HepG2 (cell line): ENCODE data around the gene PDGFRA. TPM values are rescaled to one million over a fixed set of nuclear protein-coding genes. Genes with fewer than 3 reads are reported as not detected.

Experiments used
- ATAC-seq: fragments of 200-7000 bp; cut with Tn5 transposase; 3 replicates; pipeline ENCODE4 v1.9.1; 2020; ENCODE audit warnings: mild to moderate bottlenecking, moderate library complexity
- BruUV-seq: library from RNA; stranded (reverse); fragments of 400-500 nt; replicated peaks from 2 replicates; lab custom pipeline; 2021; lab: Mats Ljungman, UMichigan
- CTCF ChIA-PET: fragments of 300-600 bp; formaldehyde crosslinking; extraction: SDS; loops from one replicate; lab custom pipeline; 2021; ENCODE audit warnings: low total read pairs, inconsistent platforms, low intra/inter-chr PET ratio; lab: Yijun Ruan, JAX
- POLR2A ChIA-PET: fragments of 350-600 bp; sonication (Branson Sonifier 250); formaldehyde crosslinking; loops from one replicate; lab custom pipeline; 2020; ENCODE audit warnings: antibody characterized with exemption, inconsistent platforms; lab: Yijun Ruan, JAX
- DNase-seq: peaks from one replicate; pipeline ENCODE4 v3.0.0-alpha.2; 2015; ENCODE audit warnings: low spot score
- FAIRE-seq: peaks from 3 replicates; lab custom pipeline; 2011; peaks lifted over from hg19 to GRCh38; lab: Jason Lieb, UNC
- H2AFZ ChIP-seq: one replicate; pipeline ENCODE4 v1.6.1; 2011; ENCODE audit warnings: low read length, inconsistent platforms
- H3K27ac ChIP-seq: fragments of 300-600 bp; 3 replicates; pipeline ENCODE4 v1.8.0; 2011; ENCODE audit warnings: mixed run types, mild to moderate bottlenecking, mixed read lengths, low read length, inconsistent platforms; ENCODE audit not compliant: insufficient read depth; ENCODE audit errors: extremely low read length
- H3K27me3 ChIP-seq, 2 experiments: fragments of 200-600 bp in 1 of 2; 2 replicates in 1 of 2; 3 replicates in 1 of 2; pipeline versions ENCODE4 v1.6.0 to v1.8.0; 2011; ENCODE audit warnings: low read length in 2 of 2, mild to moderate bottlenecking in 2 of 2, moderate library complexity in 2 of 2, inconsistent platforms in 1 of 2; ENCODE audit not compliant: insufficient read depth in 2 of 2, control insufficient read depth in 1 of 2
- H3K36me3 ChIP-seq, 2 experiments: fragments of 200-600 bp in 1 of 2; replicated peaks in 1 of 2; 2 replicates in 1 of 2; 3 replicates in 1 of 2; pipeline versions ENCODE4 v1.5.1 to v1.8.0; 2011; ENCODE audit warnings: low read length in 2 of 2, inconsistent platforms in 1 of 2; ENCODE audit not compliant: insufficient read depth in 2 of 2, control insufficient read depth in 1 of 2
- H3K4me1 ChIP-seq: 2 replicates; pipeline ENCODE4 v1.5.1; 2012; ENCODE audit warnings: low read length, inconsistent platforms; ENCODE audit not compliant: insufficient read depth
- H3K4me2 ChIP-seq: 2 replicates; pipeline ENCODE4 v1.6.0; 2011; ENCODE audit warnings: low read depth, low read length, inconsistent platforms
- H3K4me3 ChIP-seq, 3 experiments: fragments of 200-600 bp in 1 of 3; sonication (generic), shearing (Covaris generic) in 1 of 3; replicated peaks in 1 of 3; 2 replicates each; pipeline ENCODE4 v1.5.1; 2011 to 2016; ENCODE audit warnings: low read length in 3 of 3, inconsistent platforms in 2 of 3, low read depth in 2 of 3, mild to moderate bottlenecking in 2 of 3, control low read depth in 1 of 3, mixed read lengths in 1 of 3; ENCODE audit not compliant: insufficient read depth in 1 of 3
- H3K79me2 ChIP-seq: one replicate; pipeline ENCODE4 v1.6.1; 2011; ENCODE audit warnings: low read length, inconsistent platforms; ENCODE audit not compliant: insufficient read depth
- H3K9ac ChIP-seq: 2 replicates; pipeline ENCODE4 v1.6.0; 2011; ENCODE audit warnings: mild to moderate bottlenecking, low read depth, low read length, inconsistent platforms; ENCODE audit not compliant: insufficient read depth
- H3K9me3 ChIP-seq: 2 replicates; pipeline ENCODE4 v1.5.1; 2012; ENCODE audit warnings: mild to moderate bottlenecking, low read length
- H4K20me1 ChIP-seq: 2 replicates; pipeline ENCODE4 v1.6.0; 2011; ENCODE audit warnings: inconsistent platforms, mild to moderate bottlenecking, low read length, moderate library complexity; ENCODE audit not compliant: insufficient read depth
- CSRNP2 ChIP-seq: sonication (generic); formaldehyde crosslinking; conservative IDR thresholded peaks from 2 replicates; pipeline ENCODE4 v1.8.0; 2022; ENCODE audit warnings: low read depth, missing genetic modification reagents
- CTCF ChIP-seq: sonication (generic); formaldehyde crosslinking; IDR thresholded peaks from 2 replicates; pipeline ENCODE4 v1.5.0; 2020; ENCODE audit warnings: mild to moderate bottlenecking, missing genetic modification reagents, moderate library complexity
- EHMT2 ChIP-seq: fragments of 200-600 bp; sonication (generic); IDR thresholded peaks from 2 replicates; pipeline ENCODE4 v1.7.0; 2017; ENCODE audit warnings: antibody characterized with exemption, low read depth, low read length, borderline replicate concordance
- ELF1 ChIP-seq: sonication (generic); formaldehyde crosslinking; IDR thresholded peaks from 2 replicates; pipeline ENCODE4 v1.4.0; 2020; ENCODE audit warnings: missing genetic modification reagents
- HNRNPH1 ChIP-seq: fragments of 200-400 bp; formaldehyde crosslinking; optimal IDR thresholded peaks from 2 replicates; pipeline ENCODE3; 2017; ENCODE audit warnings: mild to moderate bottlenecking, low read depth, low read length
- HOXD1 ChIP-seq: sonication (generic); formaldehyde crosslinking; IDR thresholded peaks from 2 replicates; pipeline ENCODE4 v1.5.0; 2020; ENCODE audit warnings: missing genetic modification reagents
- IKZF1 ChIP-seq: fragments of 450-650 bp; IDR thresholded peaks from 2 replicates; pipeline ENCODE4 v1.7.1; 2016
- KLF15 ChIP-seq: sonication (generic); formaldehyde crosslinking; IDR thresholded peaks from 2 replicates; pipeline ENCODE4 v1.8.1; 2023; ENCODE audit warnings: borderline replicate concordance, mild to moderate bottlenecking, inconsistent platforms, missing genetic modification reagents, mixed read lengths
- LRRFIP1 ChIP-seq: sonication (generic); formaldehyde crosslinking; conservative IDR thresholded peaks from 2 replicates; pipeline ENCODE4 v1.4.0; 2020; ENCODE audit warnings: missing genetic modification reagents
- MYC ChIP-seq: sonication (generic); formaldehyde crosslinking; IDR thresholded peaks from 2 replicates; pipeline ENCODE4 v1.9.0; 2021; ENCODE audit warnings: missing genetic modification reagents, borderline replicate concordance
- SALL1 ChIP-seq: sonication (generic); formaldehyde crosslinking; IDR thresholded peaks from 2 replicates; pipeline ENCODE4 v1.8.0; 2022; ENCODE audit warnings: mild to moderate bottlenecking, missing genetic modification reagents
- ZFP90 ChIP-seq: sonication (generic); formaldehyde crosslinking; IDR thresholded peaks from 2 replicates; pipeline ENCODE4 v1.8.0; 2022; ENCODE audit warnings: missing genetic modification reagents, mild to moderate bottlenecking, inconsistent platforms, borderline replicate concordance
- ZNF281 ChIP-seq: sonication (generic); formaldehyde crosslinking; IDR thresholded peaks from 2 replicates; pipeline ENCODE4 v1.4.0; 2020; ENCODE audit warnings: missing genetic modification reagents, borderline replicate concordance
- ZNF367 ChIP-seq: sonication (generic); formaldehyde crosslinking; IDR thresholded peaks from 2 replicates; pipeline ENCODE4 v1.4.0; 2020; ENCODE audit warnings: missing genetic modification reagents, borderline replicate concordance
- ZNF382 ChIP-seq: sonication (generic); formaldehyde crosslinking; IDR thresholded peaks from 2 replicates; pipeline ENCODE4 v1.5.0; 2020; ENCODE audit warnings: missing genetic modification reagents, mild to moderate bottlenecking, borderline replicate concordance
- ZNF772 ChIP-seq: sonication (generic); formaldehyde crosslinking; IDR thresholded peaks from 2 replicates; pipeline ENCODE4 v1.5.0; 2020; ENCODE audit warnings: mild to moderate bottlenecking, missing genetic modification reagents
- WGBS: methylation state at CpG from one replicate; pipeline ENCODE4 v1.1.6; 2017; ENCODE audit warnings: low lambda C conversion rate; 5-methylcytosine and 5-hydroxymethylcytosine counted together
- in situ Hi-C: cut with HindIII; loops from 2 replicates; pipeline ENCODE4 v1.10.0; 2017; ENCODE audit warnings: low pct_unique_long_range_greater_than_20kb; ENCODE audit not compliant: extremely low pct_ligation_motif_present
- intact Hi-C: fragments of 100-400 bp; cut with micrococcal nuclease; formaldehyde crosslinking; loops from one replicate; pipeline ENCODE4 v1.10.0; 2022; ENCODE audit not compliant: unreplicated experiment
- polyA plus RNA-seq, 8 experiments: library from polyadenylated mRNA; depleted of rRNA in 3 of 8; stranded (reverse) in 7 of 8; unstranded in 1 of 8; fragments of >200 nt; fragmentation: Illumina TruSeq in 4 of 8; extraction: Trizol in 4 of 8; gene quantifications; 2 replicates each; pipeline versions ENCODE4 v1.2.1 to v1.2.3, GENCODE V29; 2011 to 2016; ENCODE audit warnings: low read depth in 4 of 8, missing spikeins in 1 of 8, mixed read lengths in 1 of 8; ENCODE audit not compliant: insufficient read depth in 1 of 8
- total RNA-seq, 5 experiments: library from RNA; depleted of rRNA; stranded (reverse); fragments of >200 nt; fragmentation: Illumina TruSeq; extraction: Trizol; gene quantifications; 2 replicates each; pipeline ENCODE4 v1.2.3, GENCODE V29; 2016; ENCODE audit warnings: low read depth in 1 of 5

The PDGFRA gene
- total and polyA plus RNA-seq, 2 of the 13 experiments (the other 11 are each of a cell fraction or from before 2014, with no cell fraction given) = 0.04 TPM; not detected in 1

- CTCF ChIA-PET = interaction anchor here (1.3 to 1.5 kb wide), 2 partner anchors 320 to 522 kb away, joined by 4 to 5 read pairs; no protein-coding TSS in a partner anchor
- intact Hi-C loops = no loop called here
- FAIRE-seq (no peak), DNase-seq (peak; percentile 5), ATAC-seq (peak; percentile 55)
- Histone ChIP-seq H3K4me2 (peak overlapping the region; percentile 68), H4K20me1 (no peaks in the 10 kb centered on the region), H3K79me2 (no peaks in the 10 kb centered on the region), H3K36me3 (no peaks in the 10 kb centered on the region), H3K4me1 (peaks cover 33% of the 10 kb centered on the region), H3K9ac (no peak overlapping the region), H2AFZ (no peak overlapping the region), H3K27me3 (peaks cover 18 to 83% of the 10 kb centered on the region in 2 experiments), H3K27ac (no peak overlapping the region), H3K9me3 (no peaks in the 10 kb centered on the region), H3K4me3 (peak overlapping the region in 1 of 3 experiments; percentile 48; a peak in 1 of 6 replicates)
- POLR2A ChIA-PET = no interaction called here
- in situ Hi-C loops = loop anchor here (5.0 to 25.0 kb wide), 6 partner anchors 323 to 1213 kb away; no protein-coding TSS in a partner anchor
- 19% methylated on average over 10 of the region's 29 CpGs for WGBS
- BruUV-seq = no TSS peak
- TF ChIP-seq IKZF1 (no peak), KLF15 (CRISPR knock-in tag) (no peak), HNRNPH1 (no peak), CSRNP2 (CRISPR knock-in tag) (no peak), ZFP90 (CRISPR knock-in tag) (0 out of 2 replicates have a peak, but pooled peaks have one; percentile 49), HOXD1 (CRISPR knock-in tag) (0 out of 2 replicates have a peak, but pooled peaks have one; percentile 35), CTCF (CRISPR knock-in tag) (peak; percentile 87), ZNF281 (CRISPR knock-in tag) (peak; percentile 67; the same call in 1 of the 2 replicates), ZNF772 (CRISPR knock-in tag) (no peak), SALL1 (CRISPR knock-in tag) (peak; percentile 48), ELF1 (CRISPR knock-in tag) (no peak), ZNF367 (no peak), EHMT2 (no peak), ZNF382 (CRISPR knock-in tag) (no peak), MYC (CRISPR knock-in tag) (0 out of 2 replicates have a peak, but pooled peaks have one; percentile 18), LRRFIP1 (CRISPR knock-in tag) (no peak)
Measured at GRCh38 chr4:54228056-54228527, 1.0 kb upstream of the PDGFRA start.
